Measurements from ENCODE around the gene PITPNM3. TPM values are rescaled to one million over a fixed set of nuclear protein-coding genes. Genes with fewer than 3 reads are reported as not detected.

Gene PITPNM3
- total and polyA plus RNA-seq, 12 donors: 1.1 to 9.8 (median 6.8) TPM

GRCh38 chr17:6463616-6464445 lies 92.5 kb downstream of the PITPNM3 start:
- Histone ChIP-seq H3K9me3 (replicated peaks in 1 of 3) (no peaks in the 10 kb centered on the region), H3K36me3 (replicated peaks in 1 of 2) (no peaks in the 10 kb centered on the region), H3K4me1 (replicated peaks in 1 of 2) (no peaks in the 10 kb centered on the region), H3K27ac (no peak overlapping the region), H3K4me3 (no peak overlapping the region), H3K27me3 (no peaks in the 10 kb centered on the region)
- intact Hi-C loops (cut with DNase I): no loop called here
- no peak for DNase-seq
- WGBS, 4 donors: 87 to 94% (median 91%) methylated on average over 9 to 24 of the region's 24 CpGs
- no peak for TF ChIP-seq POLR2A (IDR thresholded peaks at IDR 0.05)
- TF ChIP-seq CTCF (IDR thresholded peaks at IDR 0.05): no peak

- Histone ChIP-seq H3K9me3 (replicated peaks in 1 of 3) (no peaks in the 10 kb centered on the region), H3K4me1 (replicated peaks in 1 of 2) (peaks cover 1 to 7% of the 10 kb centered on the region in 2 donors), H3K27me3 (no peaks in the 10 kb centered on the region), H3K27ac (no peak overlapping the region), H3K4me3 (no peak overlapping the region), H3K36me3 (replicated peaks in 1 of 2) (no peaks in the 10 kb centered on the region)
- TF ChIP-seq POLR2A (IDR thresholded peaks at IDR 0.05) (no peak), CTCF (IDR thresholded peaks at IDR 0.05) (no peak)
- no peak for DNase-seq
- 86 to 95% (median 90%) methylated on average over 2 of the region's 2 CpGs for WGBS, 4 donors
- intact Hi-C loops (cut with DNase I): no loop called here
Measured at GRCh38 chr17:6462692-6463091, 93.7 kb downstream of the PITPNM3 start.

- H3K4me1 ChIP-seq (replicated peaks in 1 of 2): peaks cover 8 to 14% of the 10 kb centered on the region in 2 donors
- no peak overlapping the region for H3K4me3 ChIP-seq
- H3K27me3 ChIP-seq: no peaks in the 10 kb centered on the region
- H3K9me3 ChIP-seq (replicated peaks in 1 of 3): no peaks in the 10 kb centered on the region
- no peak for TF ChIP-seq POLR2A (IDR thresholded peaks at IDR 0.05)
- no peak for TF ChIP-seq CTCF (IDR thresholded peaks at IDR 0.05)
- WGBS, 4 donors: 86 to 91% (median 88%) methylated on average over 10 of the region's 10 CpGs
- no peak overlapping the region for H3K27ac ChIP-seq
- intact Hi-C loops (cut with DNase I): no loop called here
- DNase-seq: no peak
- no peaks in the 10 kb centered on the region for H3K36me3 ChIP-seq (replicated peaks in 1 of 2)
Measured at GRCh38 chr17:6461792-6462524, 94.4 kb downstream of the PITPNM3 start.

GRCh38 chr17:6461246-6461645 lies 95.1 kb downstream of the PITPNM3 start:
- DNase-seq: no peak
- 92 to 97% (median 93%) methylated on average over 8 to 14 of the region's 14 CpGs for WGBS, 4 donors

More at GRCh38 chr17:6461246-6461645, 95.1 kb downstream of the PITPNM3 start:
- intact Hi-C loops (cut with DNase I): no loop called here
- Histone ChIP-seq H3K9me3 (replicated peaks in 1 of 3) (no peaks in the 10 kb centered on the region), H3K4me1 (replicated peaks in 1 of 2) (peaks cover 15 to 19% of the 10 kb centered on the region in 2 donors), H3K27ac (no peak overlapping the region), H3K4me3 (no peak overlapping the region), H3K36me3 (replicated peaks in 1 of 2) (no peaks in the 10 kb centered on the region), H3K27me3 (no peaks in the 10 kb centered on the region)
- TF ChIP-seq CTCF (IDR thresholded peaks at IDR 0.05) (no peak), POLR2A (IDR thresholded peaks at IDR 0.05) (no peak)

Measured in adrenal gland (tissue), 12 donors.